WTC11 (cell line): ENCODE measurements around the gene RHBDL2. TPM values are rescaled to one million over a fixed set of nuclear protein-coding genes. Genes with fewer than 3 reads are reported as not detected.

Experiments used
- ATAC-seq: fragments of 200-7000 bp; cut with Tn5 transposase; 2 replicates; pipeline ENCODE4 v1.10.0; 2021; ENCODE audit warnings: mild to moderate bottlenecking, moderate library complexity
- CTCF ChIA-PET: fragments of 300-600 bp; sonication (Branson Sonifier 250); formaldehyde crosslinking; loops from one replicate; lab custom pipeline; 2021; ENCODE audit warnings: antibody characterized with exemption; lab: Charles Lee
- POLR2A ChIA-PET: fragments of 350-600 bp; sonication (Branson Sonifier 250); formaldehyde crosslinking; loops from one replicate; lab custom pipeline; 2021; ENCODE audit warnings: antibody characterized with exemption; lab: Charles Lee
- DNase-seq: peaks from one replicate; pipeline ENCODE4 v3.0.0; 2021; ENCODE audit warnings: low spot score
- H3K27ac Mint-ChIP-seq: 2 replicates; pipeline ENCODE4 v1.8.0; 2021; ENCODE audit warnings: mixed read lengths
- H3K27me3 Mint-ChIP-seq: 2 replicates; pipeline ENCODE4 v1.8.0; 2021; ENCODE audit warnings: low read depth, mild to moderate bottlenecking, moderate library complexity, mixed read lengths
- H3K36me3 Mint-ChIP-seq: 2 replicates; pipeline ENCODE4 v1.8.0; 2021; ENCODE audit warnings: mixed read lengths
- H3K4me1 Mint-ChIP-seq: 2 replicates; pipeline ENCODE4 v1.8.0; 2022; ENCODE audit warnings: mixed read lengths
- H3K4me3 Mint-ChIP-seq: 2 replicates; pipeline ENCODE4 v1.8.0; 2021; ENCODE audit warnings: mild to moderate bottlenecking, moderate library complexity, mixed read lengths
- H3K9me3 Mint-ChIP-seq: 2 replicates; pipeline ENCODE4 v1.8.0; 2021; ENCODE audit warnings: mixed read lengths
- ELF4 ChIP-seq: sonication (generic); formaldehyde crosslinking; IDR thresholded peaks from 2 replicates; pipeline ENCODE4 v1.8.1; 2022; ENCODE audit warnings: low read depth, mild to moderate bottlenecking, moderate library complexity, missing genetic modification reagents
- ETV6 ChIP-seq: sonication (generic); formaldehyde crosslinking; IDR thresholded peaks from 2 replicates; pipeline ENCODE4 v1.8.1; 2022; ENCODE audit warnings: mild to moderate bottlenecking, missing genetic modification reagents
- FOXK1 ChIP-seq: sonication (generic); formaldehyde crosslinking; IDR thresholded peaks from 2 replicates; pipeline ENCODE4 v1.8.0; 2022; ENCODE audit warnings: mild to moderate bottlenecking, moderate library complexity, missing genetic modification reagents
- FOXP1 ChIP-seq: sonication (generic); formaldehyde crosslinking; IDR thresholded peaks from 2 replicates; pipeline ENCODE4 v1.8.0; 2022; ENCODE audit warnings: missing genetic modification reagents, mild to moderate bottlenecking, moderate library complexity, borderline replicate concordance
- GRHL2 ChIP-seq: fragments of 250-450 bp; sonication (Bioruptor Pico); IDR thresholded peaks from 2 replicates; pipeline ENCODE4 v1.8.0; 2022; ENCODE audit warnings: mild to moderate bottlenecking, moderate library complexity; ENCODE audit not compliant: insufficient replicate concordance, severe bottlenecking
- JUN ChIP-seq: sonication (generic); formaldehyde crosslinking; IDR thresholded peaks from 2 replicates; pipeline ENCODE4 v1.8.0; 2023; ENCODE audit warnings: mild to moderate bottlenecking, missing genetic modification reagents
- KAT7 ChIP-seq: sonication (generic); formaldehyde crosslinking; IDR thresholded peaks from 2 replicates; pipeline ENCODE4 v1.8.1; 2023; ENCODE audit warnings: missing genetic modification reagents, mild to moderate bottlenecking, borderline replicate concordance
- MYBL2 ChIP-seq: sonication (generic); formaldehyde crosslinking; IDR thresholded peaks from 2 replicates; pipeline ENCODE4 v1.8.1; 2023; ENCODE audit warnings: mild to moderate bottlenecking, moderate library complexity, missing genetic modification reagents
- NR1H2 ChIP-seq: sonication (generic); formaldehyde crosslinking; IDR thresholded peaks from 2 replicates; pipeline ENCODE4 v1.9.0; 2021; ENCODE audit warnings: mild to moderate bottlenecking, moderate library complexity, missing genetic modification reagents
- NR3C1 ChIP-seq: sonication (generic); formaldehyde crosslinking; conservative IDR thresholded peaks from 2 replicates; pipeline ENCODE4 v1.8.1; 2023; ENCODE audit warnings: low read depth, mild to moderate bottlenecking, missing genetic modification reagents
- SMAD3 ChIP-seq: sonication (generic); formaldehyde crosslinking; IDR thresholded peaks from 2 replicates; pipeline ENCODE4 v1.8.0; 2022; ENCODE audit warnings: missing genetic modification reagents, mild to moderate bottlenecking, borderline replicate concordance
- SP1 ChIP-seq: sonication (generic); formaldehyde crosslinking; conservative IDR thresholded peaks from 2 replicates; pipeline ENCODE4 v1.8.1; 2022; ENCODE audit warnings: missing genetic modification reagents
- TEAD4 ChIP-seq: sonication (generic); formaldehyde crosslinking; IDR thresholded peaks from 2 replicates; pipeline ENCODE4 v1.8.0; 2022; ENCODE audit warnings: mild to moderate bottlenecking, missing genetic modification reagents
- ZNF138 ChIP-seq: sonication (generic); formaldehyde crosslinking; conservative IDR thresholded peaks from 2 replicates; pipeline ENCODE4 v1.8.1; 2022; ENCODE audit warnings: mild to moderate bottlenecking, moderate library complexity, missing genetic modification reagents
- total RNA-seq: library from RNA; stranded (reverse); gene quantifications from 3 replicates; pipeline ENCODE4 v1.2.3, GENCODE V29; 2021
- TF ChIP-seq, protein P1 (sequence below): fragments of 250-450 bp; sonication (Bioruptor Pico); IDR thresholded peaks from 2 replicates; pipeline ENCODE4 v1.9.0; 2021; ENCODE audit warnings: mild to moderate bottlenecking
- TF ChIP-seq, protein P2 (sequence below): sonication (generic); formaldehyde crosslinking; IDR thresholded peaks from 2 replicates; pipeline ENCODE4 v1.8.0; 2022; ENCODE audit warnings: mild to moderate bottlenecking, missing genetic modification reagents
- TF ChIP-seq, protein P3 (sequence below): fragments of 250-450 bp; sonication (Bioruptor Pico); IDR thresholded peaks from 2 replicates; pipeline ENCODE4 v1.9.0; 2021; ENCODE audit warnings: mild to moderate bottlenecking, borderline replicate concordance
- TF ChIP-seq, protein P4 (sequence below): fragments of 250-450 bp; sonication (Bioruptor Pico); conservative IDR thresholded peaks from 2 replicates; pipeline ENCODE4 v1.9.0; 2021; ENCODE audit warnings: mild to moderate bottlenecking
- TF ChIP-seq, protein P5 (sequence below): sonication (generic); formaldehyde crosslinking; IDR thresholded peaks from 2 replicates; pipeline ENCODE4 v1.8.0; 2022; ENCODE audit warnings: mild to moderate bottlenecking, missing genetic modification reagents
- TF ChIP-seq, protein P6 (sequence below): sonication (generic); formaldehyde crosslinking; IDR thresholded peaks from 2 replicates; pipeline ENCODE4 v1.8.1; 2022; ENCODE audit warnings: low read depth, mild to moderate bottlenecking, moderate library complexity, missing genetic modification reagents, borderline replicate concordance
- TF ChIP-seq, protein P7 (sequence below): sonication (generic); formaldehyde crosslinking; conservative IDR thresholded peaks from 2 replicates; pipeline ENCODE4 v1.8.1; 2022; ENCODE audit warnings: mild to moderate bottlenecking, missing genetic modification reagents
- TF ChIP-seq, protein P8 (sequence below): sonication (generic); formaldehyde crosslinking; IDR thresholded peaks from 2 replicates; pipeline ENCODE4 v1.8.1; 2022; ENCODE audit warnings: mild to moderate bottlenecking, missing genetic modification reagents, moderate library complexity, borderline replicate concordance

Gene RHBDL2
- total RNA-seq, 1 experiment from 2014 or later: 0.26 TPM

DNA sequence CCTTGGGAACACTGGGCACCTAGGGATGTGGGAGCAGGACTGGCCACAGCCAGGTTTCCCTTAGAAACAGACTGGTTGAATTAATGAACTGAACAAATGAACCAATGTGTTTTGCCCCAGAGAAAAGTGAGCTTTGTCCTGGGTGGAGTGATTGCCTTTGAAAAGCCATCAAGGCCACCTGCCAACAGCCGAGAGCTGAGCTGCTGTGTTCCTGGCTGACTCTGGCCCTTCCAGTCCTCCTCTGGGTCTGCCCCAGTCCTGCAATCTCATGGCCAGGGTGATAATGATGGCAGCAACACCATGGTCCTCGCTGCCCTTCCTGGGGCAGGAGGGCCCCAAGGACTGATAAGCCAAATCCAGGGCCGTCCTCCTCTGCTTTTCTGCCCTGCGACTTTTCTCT, 42.1 kb downstream of the RHBDL2 start (continued):
- TF ChIP-seq, protein P1, sequence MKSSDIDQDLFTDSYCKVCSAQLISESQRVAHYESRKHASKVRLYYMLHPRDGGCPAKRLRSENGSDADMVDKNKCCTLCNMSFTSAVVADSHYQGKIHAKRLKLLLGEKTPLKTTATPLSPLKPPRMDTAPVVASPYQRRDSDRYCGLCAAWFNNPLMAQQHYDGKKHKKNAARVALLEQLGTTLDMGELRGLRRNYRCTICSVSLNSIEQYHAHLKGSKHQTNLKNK (CRISPR knock-in tag): no peak
- TF ChIP-seq, protein P2, sequence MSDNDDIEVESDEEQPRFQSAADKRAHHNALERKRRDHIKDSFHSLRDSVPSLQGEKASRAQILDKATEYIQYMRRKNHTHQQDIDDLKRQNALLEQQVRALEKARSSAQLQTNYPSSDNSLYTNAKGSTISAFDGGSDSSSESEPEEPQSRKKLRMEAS (CRISPR knock-in tag): no peak

DNA sequence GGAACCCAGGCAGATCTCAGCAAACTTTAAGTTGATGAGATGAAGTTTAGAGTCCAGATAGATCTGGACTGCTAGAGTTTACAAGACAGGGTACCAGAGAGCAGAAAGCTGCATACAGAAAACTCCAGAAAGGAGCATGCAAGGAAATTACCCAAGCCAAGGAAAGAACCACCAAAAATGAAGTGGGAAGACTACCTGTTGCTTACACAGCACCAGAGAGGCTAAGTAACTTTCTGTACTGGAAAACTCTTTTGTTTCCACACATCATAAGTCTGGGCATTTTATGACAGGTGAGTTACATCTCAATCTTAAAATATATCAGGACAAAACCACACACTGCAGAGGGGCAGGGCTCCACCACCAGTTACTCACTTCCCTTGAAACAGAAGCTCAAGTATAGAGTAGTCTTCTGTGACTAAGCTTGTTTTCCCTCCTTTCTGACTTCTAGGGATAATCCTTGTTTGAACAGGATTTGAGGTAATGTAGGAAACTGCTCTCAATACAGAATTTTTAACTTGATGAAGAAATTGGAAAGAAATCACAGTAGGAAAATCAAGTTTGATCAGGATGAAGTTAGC, 42.9 kb downstream of the RHBDL2 start:
- ChIA-PET POLR2A (no interaction called here), CTCF (interaction anchor here (0.6 kb wide), 1 partner anchor 35 kb away, joined by 3 read pairs; no protein-coding TSS in a partner anchor)
- Mint-ChIP-seq H3K4me1 (no peaks in the 10 kb centered on the region), H3K9me3 (no peaks in the 10 kb centered on the region), H3K27me3 (no peaks in the 10 kb centered on the region), H3K36me3 (no peaks in the 10 kb centered on the region), H3K4me3 (no peak overlapping the region), H3K27ac (no peak overlapping the region)
- TF ChIP-seq NR1H2 (no peak), ELF4 (CRISPR knock-in tag) (no peak), FOXK1 (CRISPR knock-in tag) (no peak), KAT7 (CRISPR knock-in tag) (no peak), GRHL2 (CRISPR knock-in tag) (no peak), NR3C1 (CRISPR knock-in tag) (no peak), FOXP1 (CRISPR knock-in tag) (no peak), TEAD4 (CRISPR knock-in tag) (no peak), JUN (no peak), ZNF138 (CRISPR knock-in tag) (no peak), SMAD3 (CRISPR knock-in tag) (no peak), SP1 (no peak), MYBL2 (CRISPR knock-in tag) (no peak), ETV6 (CRISPR knock-in tag) (no peak)
- TF ChIP-seq, protein P3, sequence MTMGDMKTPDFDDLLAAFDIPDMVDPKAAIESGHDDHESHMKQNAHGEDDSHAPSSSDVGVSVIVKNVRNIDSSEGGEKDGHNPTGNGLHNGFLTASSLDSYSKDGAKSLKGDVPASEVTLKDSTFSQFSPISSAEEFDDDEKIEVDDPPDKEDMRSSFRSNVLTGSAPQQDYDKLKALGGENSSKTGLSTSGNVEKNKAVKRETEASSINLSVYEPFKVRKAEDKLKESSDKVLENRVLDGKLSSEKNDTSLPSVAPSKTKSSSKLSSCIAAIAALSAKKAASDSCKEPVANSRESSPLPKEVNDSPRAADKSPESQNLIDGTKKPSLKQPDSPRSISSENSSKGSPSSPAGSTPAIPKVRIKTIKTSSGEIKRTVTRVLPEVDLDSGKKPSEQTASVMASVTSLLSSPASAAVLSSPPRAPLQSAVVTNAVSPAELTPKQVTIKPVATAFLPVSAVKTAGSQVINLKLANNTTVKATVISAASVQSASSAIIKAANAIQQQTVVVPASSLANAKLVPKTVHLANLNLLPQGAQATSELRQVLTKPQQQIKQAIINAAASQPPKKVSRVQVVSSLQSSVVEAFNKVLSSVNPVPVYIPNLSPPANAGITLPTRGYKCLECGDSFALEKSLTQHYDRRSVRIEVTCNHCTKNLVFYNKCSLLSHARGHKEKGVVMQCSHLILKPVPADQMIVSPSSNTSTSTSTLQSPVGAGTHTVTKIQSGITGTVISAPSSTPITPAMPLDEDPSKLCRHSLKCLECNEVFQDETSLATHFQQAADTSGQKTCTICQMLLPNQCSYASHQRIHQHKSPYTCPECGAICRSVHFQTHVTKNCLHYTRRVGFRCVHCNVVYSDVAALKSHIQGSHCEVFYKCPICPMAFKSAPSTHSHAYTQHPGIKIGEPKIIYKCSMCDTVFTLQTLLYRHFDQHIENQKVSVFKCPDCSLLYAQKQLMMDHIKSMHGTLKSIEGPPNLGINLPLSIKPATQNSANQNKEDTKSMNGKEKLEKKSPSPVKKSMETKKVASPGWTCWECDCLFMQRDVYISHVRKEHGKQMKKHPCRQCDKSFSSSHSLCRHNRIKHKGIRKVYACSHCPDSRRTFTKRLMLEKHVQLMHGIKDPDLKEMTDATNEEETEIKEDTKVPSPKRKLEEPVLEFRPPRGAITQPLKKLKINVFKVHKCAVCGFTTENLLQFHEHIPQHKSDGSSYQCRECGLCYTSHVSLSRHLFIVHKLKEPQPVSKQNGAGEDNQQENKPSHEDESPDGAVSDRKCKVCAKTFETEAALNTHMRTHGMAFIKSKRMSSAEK (CRISPR knock-in tag): no peak
- TF ChIP-seq, protein P4, sequence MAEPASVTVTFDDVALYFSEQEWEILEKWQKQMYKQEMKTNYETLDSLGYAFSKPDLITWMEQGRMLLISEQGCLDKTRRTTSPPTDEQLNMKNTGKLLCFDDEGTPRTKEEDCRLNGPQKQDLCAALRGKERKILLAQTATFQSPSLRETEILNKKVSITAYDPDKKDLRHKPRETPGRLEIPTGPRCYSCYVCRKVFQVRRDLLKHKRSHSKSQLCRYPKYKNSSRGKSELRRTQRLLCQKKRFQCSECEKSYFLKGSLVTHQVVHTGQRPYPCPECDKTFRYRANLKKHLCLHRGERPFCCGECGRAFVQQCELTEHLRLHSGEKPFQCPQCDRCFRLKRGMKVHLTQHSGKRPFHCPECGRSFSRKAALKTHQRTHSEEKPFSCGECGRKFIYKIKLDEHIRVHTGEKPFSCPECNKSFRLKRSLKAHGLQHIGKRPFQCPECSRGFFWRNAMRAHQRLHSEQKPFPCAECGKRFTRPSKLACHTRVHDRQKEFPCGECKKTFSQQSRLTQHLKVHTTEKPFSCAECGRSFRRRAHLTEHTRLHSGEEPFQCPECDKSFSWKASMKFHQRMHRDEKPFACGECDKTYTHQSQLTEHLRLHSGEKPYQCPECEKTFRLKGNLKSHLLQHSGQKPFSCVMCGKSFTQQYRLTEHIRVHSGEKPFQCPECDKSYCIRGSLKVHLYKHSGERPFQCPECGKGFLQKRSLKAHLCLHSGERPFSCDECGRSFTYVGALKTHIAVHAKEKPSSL (CRISPR knock-in tag): no peak
- TF ChIP-seq, protein P5, sequence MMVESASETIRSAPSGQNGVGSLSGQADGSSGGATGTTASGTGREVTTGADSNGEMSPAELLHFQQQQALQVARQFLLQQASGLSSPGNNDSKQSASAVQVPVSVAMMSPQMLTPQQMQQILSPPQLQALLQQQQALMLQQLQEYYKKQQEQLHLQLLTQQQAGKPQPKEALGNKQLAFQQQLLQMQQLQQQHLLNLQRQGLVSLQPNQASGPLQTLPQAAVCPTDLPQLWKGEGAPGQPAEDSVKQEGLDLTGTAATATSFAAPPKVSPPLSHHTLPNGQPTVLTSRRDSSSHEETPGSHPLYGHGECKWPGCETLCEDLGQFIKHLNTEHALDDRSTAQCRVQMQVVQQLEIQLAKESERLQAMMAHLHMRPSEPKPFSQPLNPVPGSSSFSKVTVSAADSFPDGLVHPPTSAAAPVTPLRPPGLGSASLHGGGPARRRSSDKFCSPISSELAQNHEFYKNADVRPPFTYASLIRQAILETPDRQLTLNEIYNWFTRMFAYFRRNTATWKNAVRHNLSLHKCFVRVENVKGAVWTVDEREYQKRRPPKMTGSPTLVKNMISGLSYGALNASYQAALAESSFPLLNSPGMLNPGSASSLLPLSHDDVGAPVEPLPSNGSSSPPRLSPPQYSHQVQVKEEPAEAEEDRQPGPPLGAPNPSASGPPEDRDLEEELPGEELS (CRISPR knock-in tag): no peak
- TF ChIP-seq, protein P6, sequence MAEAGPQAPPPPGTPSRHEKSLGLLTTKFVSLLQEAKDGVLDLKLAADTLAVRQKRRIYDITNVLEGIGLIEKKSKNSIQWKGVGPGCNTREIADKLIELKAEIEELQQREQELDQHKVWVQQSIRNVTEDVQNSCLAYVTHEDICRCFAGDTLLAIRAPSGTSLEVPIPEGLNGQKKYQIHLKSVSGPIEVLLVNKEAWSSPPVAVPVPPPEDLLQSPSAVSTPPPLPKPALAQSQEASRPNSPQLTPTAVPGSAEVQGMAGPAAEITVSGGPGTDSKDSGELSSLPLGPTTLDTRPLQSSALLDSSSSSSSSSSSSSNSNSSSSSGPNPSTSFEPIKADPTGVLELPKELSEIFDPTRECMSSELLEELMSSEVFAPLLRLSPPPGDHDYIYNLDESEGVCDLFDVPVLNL (CRISPR knock-in tag): no peak
- TF ChIP-seq, protein P7, sequence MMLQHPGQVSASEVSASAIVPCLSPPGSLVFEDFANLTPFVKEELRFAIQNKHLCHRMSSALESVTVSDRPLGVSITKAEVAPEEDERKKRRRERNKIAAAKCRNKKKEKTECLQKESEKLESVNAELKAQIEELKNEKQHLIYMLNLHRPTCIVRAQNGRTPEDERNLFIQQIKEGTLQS (CRISPR knock-in tag): no peak
- TF ChIP-seq, protein P8, sequence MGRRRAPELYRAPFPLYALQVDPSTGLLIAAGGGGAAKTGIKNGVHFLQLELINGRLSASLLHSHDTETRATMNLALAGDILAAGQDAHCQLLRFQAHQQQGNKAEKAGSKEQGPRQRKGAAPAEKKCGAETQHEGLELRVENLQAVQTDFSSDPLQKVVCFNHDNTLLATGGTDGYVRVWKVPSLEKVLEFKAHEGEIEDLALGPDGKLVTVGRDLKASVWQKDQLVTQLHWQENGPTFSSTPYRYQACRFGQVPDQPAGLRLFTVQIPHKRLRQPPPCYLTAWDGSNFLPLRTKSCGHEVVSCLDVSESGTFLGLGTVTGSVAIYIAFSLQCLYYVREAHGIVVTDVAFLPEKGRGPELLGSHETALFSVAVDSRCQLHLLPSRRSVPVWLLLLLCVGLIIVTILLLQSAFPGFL (CRISPR knock-in tag): no peak
- ATAC-seq (no peak), DNase-seq (no peak)
